Right lobe of liver (tissue), 4 donors: ENCODE results near the gene PLPPR4.

ENCODE experiments used
- POLR2A ChIP-seq: fragments of 450-650 bp; IDR thresholded peaks from one replicate; pipeline ENCODE4 v1.6.1; 2017; ENCODE audit warnings: antibody characterized with exemption, mild to moderate bottlenecking
- TF ChIP-seq, protein P1 (sequence below), 4 donors: fragments of 200-600 bp in 3 of 4; fragments of 450-650 bp in 1 of 4; IDR thresholded peaks; one replicate each; pipeline versions ENCODE4 v1.5.1 to v1.8.0; 2016 to 2022; ENCODE audit warnings: antibody characterized with exemption in 4 of 4, mild to moderate bottlenecking in 2 of 4
- donor health status: DM: no; HTN: no; CAD: no.
- donor health status: DM: no; HTN: no; CAD: no.
- donor health status: DM: no; HTN: yes; CAD: no.

DNA sequence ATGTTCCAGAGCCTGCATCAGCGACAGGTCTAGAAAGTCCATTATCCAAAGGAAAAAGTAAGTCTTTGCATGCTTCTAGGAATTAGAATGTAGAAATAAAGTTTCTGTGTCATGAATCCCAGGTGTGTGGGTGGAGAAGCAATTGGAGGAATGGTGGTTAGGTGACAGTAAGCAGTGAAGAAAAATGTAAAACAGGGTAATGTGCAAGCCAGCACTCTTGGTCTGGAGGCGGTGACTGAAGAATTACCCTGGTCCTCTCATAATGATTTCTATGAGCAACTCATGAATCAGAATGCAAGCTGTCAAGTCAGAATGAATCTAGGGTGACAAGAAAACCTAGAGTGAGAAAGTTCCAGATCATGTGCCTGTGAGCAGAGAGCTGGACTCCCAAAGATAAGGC, 33.6 kb downstream of the PLPPR4 start:
- TF ChIP-seq, protein P1, sequence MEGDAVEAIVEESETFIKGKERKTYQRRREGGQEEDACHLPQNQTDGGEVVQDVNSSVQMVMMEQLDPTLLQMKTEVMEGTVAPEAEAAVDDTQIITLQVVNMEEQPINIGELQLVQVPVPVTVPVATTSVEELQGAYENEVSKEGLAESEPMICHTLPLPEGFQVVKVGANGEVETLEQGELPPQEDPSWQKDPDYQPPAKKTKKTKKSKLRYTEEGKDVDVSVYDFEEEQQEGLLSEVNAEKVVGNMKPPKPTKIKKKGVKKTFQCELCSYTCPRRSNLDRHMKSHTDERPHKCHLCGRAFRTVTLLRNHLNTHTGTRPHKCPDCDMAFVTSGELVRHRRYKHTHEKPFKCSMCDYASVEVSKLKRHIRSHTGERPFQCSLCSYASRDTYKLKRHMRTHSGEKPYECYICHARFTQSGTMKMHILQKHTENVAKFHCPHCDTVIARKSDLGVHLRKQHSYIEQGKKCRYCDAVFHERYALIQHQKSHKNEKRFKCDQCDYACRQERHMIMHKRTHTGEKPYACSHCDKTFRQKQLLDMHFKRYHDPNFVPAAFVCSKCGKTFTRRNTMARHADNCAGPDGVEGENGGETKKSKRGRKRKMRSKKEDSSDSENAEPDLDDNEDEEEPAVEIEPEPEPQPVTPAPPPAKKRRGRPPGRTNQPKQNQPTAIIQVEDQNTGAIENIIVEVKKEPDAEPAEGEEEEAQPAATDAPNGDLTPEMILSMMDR (IDR thresholded peaks at IDR 0.05) = no peak
- TF ChIP-seq POLR2A = no peak
